NB4 (cell line): ENCODE results near the gene KLHL25.
A peak's percentile ranks its signal among the peaks of the same experiment; 100 is the strongest.

Experiments used
- DNase-seq: peaks from one replicate; pipeline ENCODE4 v3.0.0; 2010; ENCODE audit warnings: low read depth
- H3K4me3 ChIP-seq: one replicate; pipeline ENCODE4 v1.5.1; 2011; ENCODE audit warnings: mild to moderate bottlenecking, low read depth, low read length, moderate library complexity
- CTCF ChIP-seq: IDR thresholded peaks from one replicate; pipeline ENCODE4 v1.5.1; 2012; ENCODE audit warnings: low read depth, low read length
- MAX ChIP-seq: IDR thresholded peaks from 2 replicates; pipeline ENCODE4 v1.6.1; 2011; ENCODE audit warnings: low read depth, low read length
- MYC ChIP-seq: IDR thresholded peaks from 2 replicates; pipeline ENCODE4 v1.6.1; 2011; ENCODE audit warnings: low read depth, low read length
- POLR2A ChIP-seq: IDR thresholded peaks from 2 replicates; pipeline ENCODE4 v1.6.1; 2011; ENCODE audit warnings: mild to moderate bottlenecking; ENCODE audit not compliant: insufficient read length; ENCODE audit errors: extremely low read depth

The KLHL25 gene

GRCh38 chr15:85794598-85795336 is at the start of gene KLHL25:
TSS of gene KLHL25 (minus strand) at chr15:85794925. CDS start at chr15:85769810, 25,115 bp downstream.
- peak within 1 kb of the TSS; percentile 70 for H3K4me3 ChIP-seq
- TF ChIP-seq MAX = no peak
- peak; percentile 16 for TF ChIP-seq POLR2A
- peak; percentile 96 for DNase-seq

GRCh38 chr15:85840802-85841152 is 46.1 kb upstream of the KLHL25 start:
- H3K4me3 ChIP-seq = no peak overlapping the region
- DNase-seq = no peak
- no peak for TF ChIP-seq POLR2A
- TF ChIP-seq MAX = no peak

- TF ChIP-seq MAX (peak; percentile 42; the same call in 1 of the 2 replicates), MYC (0 out of 2 replicates have a peak, but pooled peaks have one; percentile 23), POLR2A (no peak), CTCF (peak; percentile 85)
- H3K4me3 ChIP-seq = peak overlapping the region; percentile 32
Observed at GRCh38 chr15:85840079-85840801, 45.5 kb upstream of the KLHL25 start.

GRCh38 chr15:85839643-85840042 is 44.9 kb upstream of the KLHL25 start:
- TF ChIP-seq POLR2A (no peak), CTCF (no peak), MAX (no peak), MYC (no peak)
- no peak overlapping the region for H3K4me3 ChIP-seq

More at GRCh38 chr15:85840079-85840801, 45.5 kb upstream of the KLHL25 start:
- DNase-seq = peak; percentile 88

GRCh38 chr15:85838655-85839054 is 43.9 kb upstream of the KLHL25 start:
- TF ChIP-seq MAX (no peak), CTCF (no peak), POLR2A (no peak), MYC (no peak)
- no peak overlapping the region for H3K4me3 ChIP-seq
- DNase-seq = no peak

More at GRCh38 chr15:85839643-85840042, 44.9 kb upstream of the KLHL25 start:
- no peak for DNase-seq

GRCh38 chr15:85837881-85838280 is 43.2 kb upstream of the KLHL25 start:
- TF ChIP-seq POLR2A (no peak), MAX (no peak), CTCF (no peak), MYC (no peak)
- no peak overlapping the region for H3K4me3 ChIP-seq
- DNase-seq = no peak
